Uterus (tissue), 4 donors: ENCODE data around the gene TMEM273. TPM values are rescaled to one million over a fixed set of nuclear protein-coding genes. Genes with fewer than 3 reads are reported as not detected.

Source experiments
- DNase-seq, 2 donors: peaks; one replicate each; pipeline ENCODE4 v3.0.0-alpha.2; 2019 to 2020
- H3K27ac ChIP-seq, 2 donors: fragments of 200-600 bp; sonication (generic); 1 replicate in 1 of 2; 2 replicates in 1 of 2; pipeline ENCODE4 v1.5.1; 2016 to 2018
- H3K27me3 ChIP-seq, 2 donors: fragments of 200-600 bp; sonication (generic); one replicate each; pipeline ENCODE4 v1.5.1; 2018 to 2019; ENCODE audit warnings: control low read depth in 1 of 2
- H3K36me3 ChIP-seq, 2 donors: fragments of 200-600 bp; sonication (generic); one replicate each; pipeline ENCODE4 v1.5.1; 2019; ENCODE audit warnings: control low read depth in 1 of 2
- H3K4me1 ChIP-seq, 2 donors: fragments of 200-600 bp; sonication (generic); one replicate each; pipeline ENCODE4 v1.5.1; 2018 to 2019; ENCODE audit warnings: control low read depth in 1 of 2
- H3K4me3 ChIP-seq, 2 donors: fragments of 200-600 bp; sonication (generic); 1 replicate in 1 of 2; 2 replicates in 1 of 2; pipeline ENCODE4 v1.5.1; 2018 to 2019; ENCODE audit warnings: mild to moderate bottlenecking in 1 of 2
- H3K9me3 ChIP-seq, 2 donors: fragments of 200-600 bp; sonication (generic); one replicate each; pipeline ENCODE4 v1.5.1; 2019; ENCODE audit warnings: control low read depth in 1 of 2
- POLR2A ChIP-seq, 2 donors: fragments of 450-650 bp; IDR thresholded peaks; one replicate each; pipeline ENCODE4 v1.6.1; 2016; ENCODE audit warnings: antibody characterized with exemption in 2 of 2, mild to moderate bottlenecking in 1 of 2, moderate library complexity in 1 of 2
- intact Hi-C: fragments of 100-400 bp; cut with DNase I; formaldehyde crosslinking; loops from one replicate; pipeline ENCODE4 v1.15.1; 2023; ENCODE audit warnings: low total_unique reads
- total RNA-seq, 4 donors: library from RNA; depleted of rRNA in 3 of 4; stranded (reverse); fragments of >200 nt in 3 of 4; gene quantifications; one replicate each; pipeline versions ENCODE4 v1.1.0 to v1.2.4, GENCODE V29; 2014 to 2023
- TF ChIP-seq, protein P1 (sequence below), 4 experiments: fragments of 200-600 bp in 2 of 4; fragments of 450-650 bp in 2 of 4; sonication (generic) in 2 of 4; IDR thresholded peaks; one replicate each; pipeline ENCODE4 v1.5.1; 2016 to 2019; ENCODE audit warnings: antibody characterized with exemption in 4 of 4, mild to moderate bottlenecking in 2 of 4, moderate library complexity in 1 of 4
- donor health status: DM: yes; HTN: yes; CAD: no.

The TMEM273 gene
- total RNA-seq, 4 donors from 2014 or later = 8.5 to 38.9 (median 14.7) TPM

DNA sequence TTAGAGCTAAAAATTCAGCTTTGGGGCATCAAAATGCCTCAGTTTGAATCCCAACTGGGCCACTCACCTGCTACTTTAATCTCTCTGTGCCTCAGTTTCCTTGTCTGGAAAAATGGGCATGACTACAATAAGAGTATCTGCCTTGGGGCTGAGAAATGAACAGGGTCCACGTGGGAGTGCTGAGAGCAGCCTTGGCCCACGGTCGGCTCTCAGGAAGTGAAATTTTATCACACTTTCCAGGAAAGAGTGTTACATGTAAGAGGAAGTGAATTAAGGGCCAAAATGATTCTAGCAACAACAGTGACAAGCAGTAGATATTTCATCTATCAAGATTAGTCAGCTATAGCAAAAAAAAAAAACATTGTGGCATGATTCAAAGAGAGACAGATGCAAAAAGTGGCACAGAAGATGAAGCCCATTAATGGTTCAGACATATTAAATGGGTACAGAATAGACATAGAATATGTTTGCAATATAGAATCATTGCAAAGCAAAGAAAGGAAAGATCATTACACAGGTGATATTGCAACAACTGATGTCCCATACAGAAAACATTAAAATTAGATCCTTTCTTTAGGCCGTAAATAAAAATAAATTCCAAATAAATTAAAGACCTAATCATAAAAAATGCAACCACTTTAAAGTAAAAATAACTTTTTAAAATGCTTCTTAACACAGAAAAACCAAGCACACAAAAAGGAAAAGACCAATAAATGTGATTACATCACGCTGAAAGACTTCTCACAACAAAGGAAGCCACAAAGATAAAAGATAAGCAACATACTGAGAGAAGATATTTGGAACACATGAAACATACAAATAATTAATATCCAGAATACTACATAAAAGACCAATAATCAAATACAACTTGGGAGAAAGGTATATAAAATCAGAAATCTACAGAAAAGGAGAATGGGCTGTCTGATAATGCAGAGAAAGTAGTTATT, 4.3 kb downstream of the TMEM273 start:
- DNase-seq = no peak
- Histone ChIP-seq H3K36me3 (no peaks in the 10 kb centered on the region), H3K27ac (no peak overlapping the region), H3K4me3 (no peak overlapping the region), H3K9me3 (no peaks in the 10 kb centered on the region), H3K27me3 (no peaks in the 10 kb centered on the region), H3K4me1 (no peaks in the 10 kb centered on the region)
- TF ChIP-seq, protein P1, sequence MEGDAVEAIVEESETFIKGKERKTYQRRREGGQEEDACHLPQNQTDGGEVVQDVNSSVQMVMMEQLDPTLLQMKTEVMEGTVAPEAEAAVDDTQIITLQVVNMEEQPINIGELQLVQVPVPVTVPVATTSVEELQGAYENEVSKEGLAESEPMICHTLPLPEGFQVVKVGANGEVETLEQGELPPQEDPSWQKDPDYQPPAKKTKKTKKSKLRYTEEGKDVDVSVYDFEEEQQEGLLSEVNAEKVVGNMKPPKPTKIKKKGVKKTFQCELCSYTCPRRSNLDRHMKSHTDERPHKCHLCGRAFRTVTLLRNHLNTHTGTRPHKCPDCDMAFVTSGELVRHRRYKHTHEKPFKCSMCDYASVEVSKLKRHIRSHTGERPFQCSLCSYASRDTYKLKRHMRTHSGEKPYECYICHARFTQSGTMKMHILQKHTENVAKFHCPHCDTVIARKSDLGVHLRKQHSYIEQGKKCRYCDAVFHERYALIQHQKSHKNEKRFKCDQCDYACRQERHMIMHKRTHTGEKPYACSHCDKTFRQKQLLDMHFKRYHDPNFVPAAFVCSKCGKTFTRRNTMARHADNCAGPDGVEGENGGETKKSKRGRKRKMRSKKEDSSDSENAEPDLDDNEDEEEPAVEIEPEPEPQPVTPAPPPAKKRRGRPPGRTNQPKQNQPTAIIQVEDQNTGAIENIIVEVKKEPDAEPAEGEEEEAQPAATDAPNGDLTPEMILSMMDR (IDR thresholded peaks at IDR 0.05) = no peak
- no peak for TF ChIP-seq POLR2A (IDR thresholded peaks at IDR 0.05)
- intact Hi-C loops = no loop called here

DNA sequence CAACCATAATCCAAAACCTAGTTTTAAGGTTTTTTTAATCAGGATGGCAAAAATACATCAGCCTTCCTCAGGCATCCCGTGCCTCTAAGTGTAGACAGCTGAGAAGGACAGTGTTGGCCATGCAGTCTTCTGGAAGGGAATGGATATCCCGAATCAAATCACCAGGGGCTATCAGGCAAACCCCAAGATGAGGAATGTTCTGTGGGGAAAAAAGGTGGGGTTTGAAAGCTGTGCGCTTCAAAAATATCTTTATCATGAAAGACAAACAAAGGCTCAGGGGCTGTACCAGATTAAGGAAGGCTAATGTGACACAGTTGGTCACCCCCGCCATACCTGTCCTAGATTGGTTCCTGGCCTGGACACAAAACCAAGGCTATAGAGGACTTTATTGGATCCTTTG, 5.4 kb downstream of the TMEM273 start:
- H3K9me3 ChIP-seq = no peaks in the 10 kb centered on the region
- H3K27me3 ChIP-seq = no peaks in the 10 kb centered on the region
- H3K4me3 ChIP-seq = no peak overlapping the region
- no peaks in the 10 kb centered on the region for H3K4me1 ChIP-seq
- TF ChIP-seq, protein P1 (IDR thresholded peaks at IDR 0.05) = no peak
- no peak for TF ChIP-seq POLR2A (IDR thresholded peaks at IDR 0.05)
- intact Hi-C loops = no loop called here
- no peak overlapping the region for H3K27ac ChIP-seq
- no peak for DNase-seq
- no peaks in the 10 kb centered on the region for H3K36me3 ChIP-seq

DNA sequence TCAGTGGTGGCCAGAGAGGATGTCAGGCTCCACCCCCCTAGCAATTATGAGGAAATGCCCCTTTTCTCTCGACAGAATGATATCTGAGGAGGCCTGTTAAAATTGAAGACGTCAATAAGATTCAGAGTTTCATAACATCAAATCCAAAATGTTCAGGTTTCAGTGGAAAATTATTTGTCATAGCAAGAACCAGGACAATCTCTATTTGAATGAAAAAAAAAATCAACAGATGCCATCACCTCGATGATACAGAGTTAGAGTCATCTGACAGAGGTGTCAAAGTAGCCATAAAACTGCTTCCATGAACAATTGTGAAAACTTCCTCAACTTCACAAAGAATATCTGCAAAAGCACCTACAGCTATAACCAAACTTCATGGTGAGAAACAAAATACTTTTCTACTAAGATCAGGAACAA, 7.7 kb downstream of the TMEM273 start:
- no peaks in the 10 kb centered on the region for H3K9me3 ChIP-seq
- TF ChIP-seq, protein P1 (IDR thresholded peaks at IDR 0.05) = no peak
- no peak for TF ChIP-seq POLR2A (IDR thresholded peaks at IDR 0.05)
- H3K36me3 ChIP-seq = no peaks in the 10 kb centered on the region
- intact Hi-C loops = no loop called here
- H3K4me1 ChIP-seq = no peaks in the 10 kb centered on the region
- no peak overlapping the region for H3K27ac ChIP-seq
- no peaks in the 10 kb centered on the region for H3K27me3 ChIP-seq
- no peak overlapping the region for H3K4me3 ChIP-seq
- no peak for DNase-seq

DNA sequence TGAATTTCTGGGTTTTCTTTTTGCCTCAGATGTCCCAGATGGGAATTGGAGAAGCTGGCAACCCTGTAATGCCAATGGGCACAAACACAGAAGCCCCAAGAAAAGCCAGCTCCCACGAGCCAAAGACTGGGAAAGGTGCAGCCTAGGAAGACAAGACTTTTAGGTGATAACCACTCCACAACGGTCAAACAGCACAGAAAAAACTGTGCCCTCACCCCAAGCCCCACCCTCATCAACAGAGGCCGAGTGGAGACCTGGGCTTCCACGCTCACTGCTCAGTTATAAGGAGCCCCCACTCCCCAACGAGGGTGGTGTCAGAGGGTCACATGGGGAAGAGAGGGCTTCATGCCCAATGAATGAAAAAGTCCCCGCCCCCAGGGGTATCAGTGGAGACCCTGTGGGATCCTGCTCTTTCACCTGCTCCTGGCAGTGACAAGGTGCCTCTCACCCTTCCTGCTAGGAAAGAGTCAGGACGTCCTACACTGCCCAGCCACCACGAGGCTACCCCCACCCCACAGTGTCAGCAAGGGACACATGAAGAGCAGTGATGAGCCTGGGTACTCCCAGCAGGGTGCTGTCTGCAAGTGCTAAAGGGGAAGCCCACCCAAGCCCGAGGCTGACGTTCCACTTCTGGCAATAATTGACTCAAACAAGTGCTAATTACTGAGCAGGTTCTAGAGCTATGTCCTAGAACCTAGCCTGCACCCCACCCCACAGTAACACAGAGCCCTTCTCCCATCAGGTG, 8.3 kb downstream of the TMEM273 start:
- no peak overlapping the region for H3K27ac ChIP-seq
- no peak for TF ChIP-seq POLR2A (IDR thresholded peaks at IDR 0.05)
- TF ChIP-seq, protein P1 (IDR thresholded peaks at IDR 0.05) = no peak
- intact Hi-C loops = no loop called here
- no peaks in the 10 kb centered on the region for H3K9me3 ChIP-seq
- no peak overlapping the region for H3K4me3 ChIP-seq
- no peaks in the 10 kb centered on the region for H3K36me3 ChIP-seq
- H3K27me3 ChIP-seq = no peaks in the 10 kb centered on the region
- DNase-seq = no peak
- no peaks in the 10 kb centered on the region for H3K4me1 ChIP-seq
